Endothelial cell of umbilical vein (primary cell): Measurements from ENCODE around the gene ENAH.

ENCODE experiments used
- CTCF ChIP-seq, 2 donors: IDR thresholded peaks; 1 replicate in 1 of 2; 2 replicates in 1 of 2; pipeline ENCODE4 v1.5.1; 2011; ENCODE audit warnings: low read length in 2 of 2, mild to moderate bottlenecking in 2 of 2, moderate library complexity in 2 of 2, control low read depth in 1 of 2, inconsistent platforms in 1 of 2, low read depth in 1 of 2; ENCODE audit not compliant: insufficient read depth in 1 of 2; ENCODE audit errors: extremely low read depth in 1 of 2
- GATA2 ChIP-seq: IDR thresholded peaks from 2 replicates; pipeline ENCODE4 v1.7.0; 2011; ENCODE audit warnings: low read depth, mild to moderate bottlenecking, moderate library complexity, mixed read lengths, low read length; ENCODE audit not compliant: insufficient read length, insufficient read depth
- MYC ChIP-seq: IDR thresholded peaks from one replicate; pipeline ENCODE4 v1.6.1; 2011; ENCODE audit warnings: mild to moderate bottlenecking, low read depth, low read length
- POLR2A ChIP-seq: IDR thresholded peaks from 2 replicates; pipeline ENCODE4 v1.6.1; 2012; ENCODE audit warnings: low read depth, mild to moderate bottlenecking, control low read depth, low read length
- POLR2AphosphoS5 ChIP-seq: IDR thresholded peaks from 2 replicates; pipeline ENCODE4 v1.6.1; 2012; ENCODE audit warnings: low read depth, mild to moderate bottlenecking, control low read depth, low read length, moderate library complexity; ENCODE audit not compliant: insufficient read depth

GRCh38 chr1:225465793-225466517 lies 187.0 kb downstream of the ENAH start:
- TF ChIP-seq CTCF (IDR thresholded peaks at IDR 0.05; ENCODE audit: extremely low read depth in 1 of 2, insufficient read depth in 1 of 2, low read depth in 1 of 2, low read length in 2 of 2) (no peak), MYC (no peak), POLR2AphosphoS5 (no peak), GATA2 (no peak), POLR2A (no peak)
